Mononuclear cell (primary cell): ENCODE results near the gene IDH3G. TPM values are rescaled to one million over a fixed set of nuclear protein-coding genes. Genes with fewer than 3 reads are reported as not detected.
"Not testable (repeated sequence)": the region's sequence is repeated elsewhere in the genome, so short reads cannot be mapped to it uniquely, and the experiment has no call there.

Source experiments
- H3K27me3 ChIP-seq: 2 replicates; pipeline ENCODE4 v1.6.0; 2011; ENCODE audit warnings: low read length, control low read depth; ENCODE audit not compliant: insufficient read depth
- H3K4me1 ChIP-seq: 2 replicates; pipeline ENCODE4 v1.5.1; 2011; ENCODE audit warnings: mild to moderate bottlenecking, low read length, control low read depth; ENCODE audit not compliant: insufficient read depth
- H3K4me3 ChIP-seq: 2 replicates; pipeline ENCODE4 v1.5.1; 2011; ENCODE audit warnings: mild to moderate bottlenecking, low read length, moderate library complexity
- H3K9me3 ChIP-seq: 2 replicates; pipeline ENCODE4 v1.5.1; 2011; ENCODE audit warnings: low read depth, mild to moderate bottlenecking, control low read depth, low read length
- total RNA-seq: library from RNA; depleted of rRNA; stranded (reverse); fragments of >200 nt; gene quantifications from one replicate; pipeline ENCODE4 v1.2.3, GENCODE V29; 2012

Gene IDH3G
- total RNA-seq, 1 donor, result 42.3 TPM

- H3K4me1 ChIP-seq, result peaks cover 23% of the 10 kb centered on the region
Measured at GRCh38 chrX:153743468-153744209, 50.5 kb downstream of the IDH3G start.

GRCh38 chrX:153742796-153743467 lies 51.2 kb downstream of the IDH3G start:
- peaks cover 23% of the 10 kb centered on the region for H3K4me1 ChIP-seq
- not testable (repeated sequence) for H3K9me3 ChIP-seq, H3K4me3 ChIP-seq, H3K27me3 ChIP-seq

More at GRCh38 chrX:153743468-153744209, 50.5 kb downstream of the IDH3G start:
- not testable (repeated sequence) for H3K9me3 ChIP-seq, H3K4me3 ChIP-seq, H3K27me3 ChIP-seq

GRCh38 chrX:153742111-153742510 lies 52.1 kb downstream of the IDH3G start:
- not testable (repeated sequence) for H3K9me3 ChIP-seq, H3K27me3 ChIP-seq, H3K4me3 ChIP-seq
- H3K4me1 ChIP-seq, result peaks cover 23% of the 10 kb centered on the region

GRCh38 chrX:153741446-153741845 lies 52.7 kb downstream of the IDH3G start:
- H3K4me1 ChIP-seq, result peaks cover 23% of the 10 kb centered on the region
- H3K9me3 ChIP-seq, result no peaks in the 10 kb centered on the region
- no peaks in the 10 kb centered on the region for H3K27me3 ChIP-seq
- no peak overlapping the region for H3K4me3 ChIP-seq

- no peaks in the 10 kb centered on the region for H3K27me3 ChIP-seq
- peaks cover 23% of the 10 kb centered on the region for H3K4me1 ChIP-seq
- no peaks in the 10 kb centered on the region for H3K9me3 ChIP-seq
- no peak overlapping the region for H3K4me3 ChIP-seq
Measured at GRCh38 chrX:153740631-153741222, 53.4 kb downstream of the IDH3G start.

- no peak overlapping the region for H3K4me3 ChIP-seq
- H3K27me3 ChIP-seq, result no peaks in the 10 kb centered on the region
- H3K4me1 ChIP-seq, result peaks cover 23% of the 10 kb centered on the region
- no peaks in the 10 kb centered on the region for H3K9me3 ChIP-seq
Measured at GRCh38 chrX:153739754-153740486, 54.3 kb downstream of the IDH3G start.

GRCh38 chrX:153738056-153738605 lies 56.0 kb downstream of the IDH3G start:
- Histone ChIP-seq H3K27me3 (no peaks in the 10 kb centered on the region), H3K4me3 (no peak overlapping the region), H3K9me3 (no peaks in the 10 kb centered on the region), H3K4me1 (peaks cover 15% of the 10 kb centered on the region)

- H3K4me3 ChIP-seq, result no peak overlapping the region
- H3K4me1 ChIP-seq, result peaks cover 23% of the 10 kb centered on the region
- H3K27me3 ChIP-seq, result no peaks in the 10 kb centered on the region
- no peaks in the 10 kb centered on the region for H3K9me3 ChIP-seq
Measured at GRCh38 chrX:153736871-153737441, 57.2 kb downstream of the IDH3G start.

GRCh38 chrX:153736071-153736820 lies 57.9 kb downstream of the IDH3G start:
- Histone ChIP-seq H3K4me1 (peaks cover 25% of the 10 kb centered on the region), H3K4me3 (no peak overlapping the region), H3K27me3 (no peaks in the 10 kb centered on the region), H3K9me3 (no peaks in the 10 kb centered on the region)

Other genes starting within 250 kb of the IDH3G start
- gene CCNQ, start 195.2 kb downstream of the IDH3G start, total RNA-seq, result 12.0 TPM
- gene DUSP9, start 147.2 kb downstream of the IDH3G start, total RNA-seq, result not detected
- gene PNCK, start 120.6 kb downstream of the IDH3G start, total RNA-seq, result 0.52 TPM
- gene SLC6A8, start 106.4 kb downstream of the IDH3G start, total RNA-seq, result 0.94 TPM
- 60.6 TPM for gene BCAP31, start 70.0 kb downstream of the IDH3G start, total RNA-seq
- gene ABCD1, start 69.5 kb downstream of the IDH3G start, total RNA-seq, result 8.8 TPM
- 0.21 TPM for gene PLXNB3, start 30.1 kb downstream of the IDH3G start, total RNA-seq
- gene SRPK3, start 13.3 kb downstream of the IDH3G start, total RNA-seq, result under 0.01 TPM
- gene SSR4, start 293 bp upstream of the IDH3G start, total RNA-seq, result 121 TPM
- gene PDZD4, start 36.2 kb upstream of the IDH3G start, total RNA-seq, result 15.6 TPM
- 0.52 TPM for gene L1CAM, start 91.8 kb upstream of the IDH3G start, total RNA-seq
- gene AVPR2, start 110.3 kb upstream of the IDH3G start, total RNA-seq, result not detected
- 199 TPM for gene ARHGAP4, start 131.9 kb upstream of the IDH3G start, total RNA-seq
- gene NAA10, start 140.7 kb upstream of the IDH3G start, total RNA-seq, result 22.0 TPM
- gene RENBP, start 150.3 kb upstream of the IDH3G start, total RNA-seq, result 11.1 TPM
- 26.4 TPM for gene HCFC1, start 177.4 kb upstream of the IDH3G start, total RNA-seq
- 1.8 TPM for gene TMEM187, start 178.4 kb upstream of the IDH3G start, total RNA-seq
- gene IRAK1, start 225.5 kb upstream of the IDH3G start, total RNA-seq, result 37.0 TPM